Activated CD4-positive, alpha-beta memory T cell treated with anti-CD3 and anti-CD28 coated beads, Interleukin-2, amount 10 ng/mL, durations not matched to agents 7 days and 5 days (primary cell): ENCODE data around the gene GRPR. TPM values are rescaled to one million over a fixed set of nuclear protein-coding genes. Genes with fewer than 3 reads are reported as not detected.

Experiments used
- CTCF ChIA-PET: fragments of 350-600 bp; sonication (Branson Sonifier 250); formaldehyde crosslinking; loops from one replicate; lab custom pipeline; 2021; ENCODE audit warnings: antibody characterized with exemption, inconsistent platforms; lab: Charles Lee
- POLR2A ChIA-PET: fragments of 350-600 bp; sonication (Branson Sonifier 250); formaldehyde crosslinking; loops from one replicate; lab custom pipeline; 2021; ENCODE audit warnings: antibody characterized with exemption; lab: Charles Lee
- DNase-seq: peaks from one replicate; pipeline ENCODE4 v3.0.0-alpha.2; 2020
- H3K27ac Mint-ChIP-seq: one replicate; pipeline ENCODE4 v1.8.0; 2021; ENCODE audit warnings: mild to moderate bottlenecking, mixed read lengths
- H3K27me3 Mint-ChIP-seq: one replicate; pipeline ENCODE4 v1.8.0; 2021; ENCODE audit warnings: mixed read lengths
- H3K36me3 Mint-ChIP-seq: one replicate; pipeline ENCODE4 v1.8.0; 2021; ENCODE audit warnings: low read depth, mixed read lengths
- H3K4me1 Mint-ChIP-seq: one replicate; pipeline ENCODE4 v1.8.0; 2021; ENCODE audit warnings: mixed read lengths
- H3K4me3 Mint-ChIP-seq: one replicate; pipeline ENCODE4 v1.8.0; 2021; ENCODE audit warnings: mild to moderate bottlenecking, mixed read lengths
- H3K9me3 Mint-ChIP-seq: one replicate; pipeline ENCODE4 v1.8.0; 2021; ENCODE audit warnings: mixed read lengths
- total RNA-seq, 2 experiments: library from RNA; stranded (reverse); gene quantifications; one replicate each; pipeline ENCODE4 v1.2.3, GENCODE V29; 2021

Gene GRPR
- total RNA-seq, 2 experiments from 2014 or later: not detected

DNA sequence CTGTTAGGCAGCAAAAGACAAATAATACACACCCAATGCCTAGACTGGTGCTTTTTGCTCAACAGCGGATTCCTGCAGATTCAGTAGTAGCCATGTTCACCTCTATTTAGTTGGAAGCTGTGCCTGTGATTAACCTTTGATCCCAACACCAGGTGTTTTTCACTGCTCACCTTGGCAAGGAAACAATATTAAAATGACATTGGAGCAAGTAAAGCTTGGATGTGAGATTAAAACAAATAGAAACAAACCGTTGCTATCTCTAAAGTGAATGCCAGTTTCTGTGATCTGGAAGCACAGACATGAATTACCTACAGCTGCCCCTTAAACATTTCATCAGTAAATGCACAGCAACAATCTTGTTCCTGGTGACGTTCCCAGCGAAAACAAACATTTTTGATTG is 79.6 kb downstream of the GRPR start:
- H3K27me3 Mint-ChIP-seq: no peaks in the 10 kb centered on the region
- no peaks in the 10 kb centered on the region for H3K9me3 Mint-ChIP-seq
- DNase-seq: no peak
- H3K4me1 Mint-ChIP-seq: no peaks in the 10 kb centered on the region
- no peak overlapping the region for H3K27ac Mint-ChIP-seq
- H3K36me3 Mint-ChIP-seq: no peaks in the 10 kb centered on the region
- CTCF ChIA-PET: no interaction called here
- no peak overlapping the region for H3K4me3 Mint-ChIP-seq
- POLR2A ChIA-PET: no interaction called here

Other genes starting within 250 kb of the GRPR start
- gene MAGEB17, start 43.9 kb downstream of the GRPR start, total RNA-seq: not detected